H1 (cell line): ENCODE measurements around the gene COX7B2. TPM values are rescaled to one million over a fixed set of nuclear protein-coding genes. Genes with fewer than 3 reads are reported as not detected.

Experiments
- CTCF ChIA-PET: fragments of 300-600 bp; sonication (Branson Sonifier 250); formaldehyde crosslinking; loops from one replicate; lab custom pipeline; 2021; ENCODE audit not compliant: partially characterized antibody; lab: Charles Lee
- POLR2A ChIA-PET: fragments of 300-600 bp; sonication (Branson Sonifier 250); formaldehyde crosslinking; loops from one replicate; lab custom pipeline; 2021; ENCODE audit warnings: inconsistent platforms; ENCODE audit not compliant: partially characterized antibody; lab: Charles Lee
- DNase-seq, 2 experiments: peaks; one replicate each; pipeline versions ENCODE4 v3.0.0 to v3.0.0-alpha.2; 2010 to 2022; ENCODE audit warnings: low spot score in 2 of 2, low read depth in 1 of 2, mixed read lengths in 1 of 2
- FAIRE-seq: peaks from 2 replicates; lab custom pipeline; 2011; peaks lifted over from hg19 to GRCh38; lab: Jason Lieb, UNC
- H2AFZ ChIP-seq: 2 replicates; pipeline ENCODE4 v1.8.1; 2012; ENCODE audit warnings: low read length, inconsistent platforms
- H2AK5ac ChIP-seq: 2 replicates; pipeline ENCODE4 v1.6.1; 2013; ENCODE audit warnings: low read depth, low read length
- H2BK120ac ChIP-seq: replicated peaks from 2 replicates; pipeline ENCODE3; 2013; ENCODE audit warnings: low read depth, low read length, inconsistent platforms
- H2BK12ac ChIP-seq: 2 replicates; pipeline ENCODE4 v1.6.1; 2013; ENCODE audit warnings: low read depth, low read length
- H2BK15ac ChIP-seq: 2 replicates; pipeline ENCODE4 v1.6.1; 2013; ENCODE audit warnings: low read length
- H2BK20ac ChIP-seq: 2 replicates; pipeline ENCODE4 v1.6.1; 2013; ENCODE audit warnings: low read length
- H2BK5ac ChIP-seq: 2 replicates; pipeline ENCODE4 v1.6.1; 2013; ENCODE audit warnings: low read depth, low read length
- H3K14ac ChIP-seq: 2 replicates; pipeline ENCODE4 v1.6.1; 2013; ENCODE audit warnings: inconsistent platforms; ENCODE audit not compliant: insufficient read length
- H3K18ac ChIP-seq: 2 replicates; pipeline ENCODE4 v1.6.1; 2013; ENCODE audit warnings: low read length; ENCODE audit errors: extremely low read depth
- H3K23ac ChIP-seq: 2 replicates; pipeline ENCODE4 v1.6.1; 2013; ENCODE audit warnings: inconsistent platforms; ENCODE audit not compliant: insufficient read length
- H3K23me2 ChIP-seq: 2 replicates; pipeline ENCODE4 v1.6.1; 2013; ENCODE audit warnings: low read depth, low read length
- H3K27ac ChIP-seq: 2 replicates; pipeline ENCODE4 v1.6.1; 2011; ENCODE audit warnings: low read depth, low read length, inconsistent platforms
- H3K27me3 ChIP-seq, 4 experiments: replicated peaks in 1 of 4; 1 replicate in 1 of 4; 2 replicates in 3 of 4; pipeline versions ENCODE4 v1.6.1 to v1.8.1; 2011 to 2013; ENCODE audit warnings: low read length in 3 of 4, mild to moderate bottlenecking in 3 of 4, inconsistent platforms in 2 of 4, mixed read lengths in 2 of 4, moderate library complexity in 1 of 4; ENCODE audit not compliant: control insufficient read depth in 3 of 4, insufficient read depth in 3 of 4; ENCODE audit errors: extremely low read depth in 1 of 4
- H3K36me3 ChIP-seq, 4 experiments: 2 replicates each; pipeline versions ENCODE4 v1.6.1 to v1.8.1; 2011 to 2013; ENCODE audit warnings: mild to moderate bottlenecking in 4 of 4, low read length in 3 of 4, moderate library complexity in 2 of 4, control low read depth in 1 of 4, inconsistent platforms in 1 of 4; ENCODE audit not compliant: insufficient read depth in 4 of 4, control insufficient read depth in 2 of 4
- H3K4ac ChIP-seq: replicated peaks from 2 replicates; pipeline ENCODE3; 2013; ENCODE audit warnings: low read length, low read depth, mixed read lengths, inconsistent platforms; ENCODE audit not compliant: insufficient read length
- H3K4me1 ChIP-seq, 4 experiments: replicated peaks in 1 of 4; 1 replicate in 1 of 4; 2 replicates in 3 of 4; pipeline versions ENCODE4 v1.6.1 to v1.8.1; 2011 to 2013; ENCODE audit warnings: low read length in 3 of 4, inconsistent platforms in 2 of 4, mixed read lengths in 1 of 4; ENCODE audit not compliant: insufficient read depth in 4 of 4, control insufficient read depth in 3 of 4
- H3K4me2 ChIP-seq, 2 experiments: 2 replicates each; pipeline versions ENCODE4 v1.6.1 to v1.8.1; 2011 to 2013; ENCODE audit warnings: low read depth in 2 of 2, low read length in 2 of 2, control low read depth in 1 of 2, inconsistent platforms in 1 of 2, mild to moderate bottlenecking in 1 of 2; ENCODE audit not compliant: insufficient read depth in 1 of 2
- H3K4me3 ChIP-seq, 4 experiments: fragments of 200-600, 300-600 bp in 1 of 4; sonication (generic), shearing (Covaris generic), sonication (Bioruptor Twin) in 1 of 4; 2 replicates each; pipeline versions ENCODE4 v1.5.1 to v1.8.1; 2011 to 2016; ENCODE audit warnings: low read length in 4 of 4, low read depth in 3 of 4, control low read depth in 2 of 4, inconsistent platforms in 2 of 4, mild to moderate bottlenecking in 2 of 4, mixed read lengths in 1 of 4, moderate library complexity in 1 of 4; ENCODE audit not compliant: insufficient read depth in 2 of 4; ENCODE audit errors: extremely low read depth in 1 of 4
- H3K56ac ChIP-seq: replicated peaks from 2 replicates; pipeline ENCODE3; 2013; ENCODE audit warnings: low read depth, mild to moderate bottlenecking, mixed read lengths, low read length, inconsistent platforms; ENCODE audit not compliant: insufficient read length
- H3K79me1 ChIP-seq: 2 replicates; pipeline ENCODE4 v1.6.1; 2013; ENCODE audit warnings: low read depth, low read length, control low read depth
- H3K79me2 ChIP-seq, 2 experiments: 2 replicates each; pipeline versions ENCODE4 v1.6.1 to v1.8.1; 2012 to 2013; ENCODE audit warnings: low read length in 2 of 2, mild to moderate bottlenecking in 2 of 2, inconsistent platforms in 1 of 2; ENCODE audit not compliant: insufficient read depth in 2 of 2, control insufficient read depth in 1 of 2
- H3K9ac ChIP-seq, 4 experiments: replicated peaks in 1 of 4; 1 replicate in 1 of 4; 2 replicates in 3 of 4; pipeline versions ENCODE4 v1.6.1 to v1.8.1; 2011 to 2013; ENCODE audit warnings: low read depth in 3 of 4, low read length in 3 of 4, control low read depth in 2 of 4, mild to moderate bottlenecking in 2 of 4, moderate library complexity in 2 of 4, inconsistent platforms in 1 of 4; ENCODE audit errors: extremely low read depth in 1 of 4
- H3K9me3 ChIP-seq, 2 experiments: 2 replicates each; pipeline versions ENCODE4 v1.6.1 to v1.8.1; 2012 to 2013; ENCODE audit warnings: mild to moderate bottlenecking in 2 of 2, moderate library complexity in 2 of 2, control low read depth in 1 of 2, inconsistent platforms in 1 of 2, low read depth in 1 of 2, low read length in 1 of 2, mixed read lengths in 1 of 2; ENCODE audit not compliant: insufficient read depth in 2 of 2
- H4K20me1 ChIP-seq, 2 experiments: replicated peaks in 1 of 2; 2 replicates each; pipeline versions ENCODE3 to v1.8.1; 2011 to 2013; ENCODE audit warnings: inconsistent platforms in 2 of 2, low read length in 2 of 2, mild to moderate bottlenecking in 1 of 2; ENCODE audit not compliant: insufficient read depth in 2 of 2, control insufficient read depth in 1 of 2
- H4K5ac ChIP-seq: 2 replicates; pipeline ENCODE4 v1.6.1; 2013; ENCODE audit warnings: low read length, low read depth, mixed read lengths, inconsistent platforms; ENCODE audit not compliant: insufficient read length
- H4K8ac ChIP-seq: 2 replicates; pipeline ENCODE4 v1.8.0; 2013; ENCODE audit warnings: mild to moderate bottlenecking, moderate library complexity, low read length, inconsistent platforms; ENCODE audit not compliant: insufficient read depth; ENCODE audit errors: extremely low read depth
- H4K91ac ChIP-seq: replicated peaks from 2 replicates; pipeline ENCODE3; 2013; ENCODE audit warnings: low read length, mixed read lengths, inconsistent platforms; ENCODE audit not compliant: insufficient read length
- CBX8 ChIP-seq: fragments of 300-800, 300-1000 bp; sonication (generic); IDR thresholded peaks from 2 replicates; pipeline ENCODE4 v1.7.1; 2016; ENCODE audit warnings: low read depth, low read length, borderline replicate concordance
- CREB1 ChIP-seq: IDR thresholded peaks from 2 replicates; pipeline ENCODE4 v1.6.1; 2012; ENCODE audit warnings: inconsistent platforms
- EZH2 ChIP-seq: fragments of 200-600 bp; sonication (generic); IDR thresholded peaks from 2 replicates; pipeline ENCODE4 v1.7.1; 2012; ENCODE audit warnings: low read depth, mild to moderate bottlenecking, moderate library complexity, low read length, inconsistent platforms; ENCODE audit not compliant: severe bottlenecking
- GABPA ChIP-seq: IDR thresholded peaks from 2 replicates; pipeline ENCODE4 v1.6.1; 2011; ENCODE audit warnings: mild to moderate bottlenecking, low read length, moderate library complexity, borderline replicate concordance; ENCODE audit not compliant: insufficient read depth
- JUND ChIP-seq: IDR thresholded peaks from 2 replicates; pipeline ENCODE4 v1.6.1; 2011; ENCODE audit warnings: mild to moderate bottlenecking, improper control_type of control experiment, low read length
- KDM1A ChIP-seq: fragments of 200-600, 300-600 bp; sonication (generic); IDR thresholded peaks from 2 replicates; pipeline ENCODE4 v1.7.1; 2016; ENCODE audit warnings: mild to moderate bottlenecking, low read length, borderline replicate concordance
- POLR2A ChIP-seq, 2 experiments: IDR thresholded peaks; 1 replicate in 1 of 2; 2 replicates in 1 of 2; pipeline ENCODE4 v1.6.1; 2011; ENCODE audit warnings: low read depth in 2 of 2, low read length in 2 of 2, mild to moderate bottlenecking in 2 of 2; ENCODE audit errors: control extremely low read depth in 1 of 2
- POLR2AphosphoS5 ChIP-seq: IDR thresholded peaks from 2 replicates; pipeline ENCODE4 v1.6.1; 2011; ENCODE audit warnings: low read depth, low read length
- SIN3A ChIP-seq, 2 experiments: IDR thresholded peaks in 1 of 2; conservative IDR thresholded peaks in 1 of 2; 2 replicates each; pipeline ENCODE4 v1.6.1; 2011 to 2012; ENCODE audit warnings: low read length in 2 of 2, improper control_type of control experiment in 1 of 2, low read depth in 1 of 2, mild to moderate bottlenecking in 1 of 2
- SRF ChIP-seq: IDR thresholded peaks from 2 replicates; pipeline ENCODE4 v1.6.1; 2011; ENCODE audit warnings: mild to moderate bottlenecking, low read depth, low read length, moderate library complexity
- WGBS, 2 experiments: shearing (Covaris generic) in 1 of 2; methylation state at CpG; one replicate each; pipeline versions ENCODE4 v1.1.6 to v1.1.7; 2013 to 2015; ENCODE audit warnings: low lambda C conversion rate in 2 of 2, mixed read lengths in 2 of 2, inconsistent platforms in 1 of 2, low coverage in 1 of 2, missing lambda C conversion rate in 1 of 2; ENCODE audit not compliant: insufficient replicate concordance in 2 of 2, insufficient coverage in 1 of 2, insufficient read length in 1 of 2; ENCODE audit errors: extremely low coverage in 1 of 2, missing lambda C conversion rate in 1 of 2; 5-methylcytosine and 5-hydroxymethylcytosine counted together
- polyA plus RNA-seq, 7 experiments: library from polyadenylated mRNA; depleted of rRNA in 3 of 7; stranded (reverse) in 5 of 7; unstranded in 2 of 7; fragments of >200 nt in 5 of 7; fragments of 200-250 nt in 2 of 7; gene quantifications; 1 replicate in 5 of 7; 2 replicates in 1 of 7; 4 replicates in 1 of 7; pipeline versions ENCODE4 v1.2.1 to v1.2.3, GENCODE V29; 2011 to 2013; ENCODE audit warnings: missing spikeins in 2 of 7, mixed read lengths in 2 of 7
- total RNA-seq: library from RNA; stranded (reverse); fragmentation: NEBNext Ultra II Directional; extraction: Animal tissue kit (Norgen Biotek cat#: 25700); gene quantifications from 2 replicates; pipeline ENCODE4 v1.2.1, GENCODE V29; 2021
- TF ChIP-seq, protein P1 (sequence below): IDR thresholded peaks from 2 replicates; pipeline ENCODE4 v1.6.1; 2011; ENCODE audit warnings: low read length, improper control_type of control experiment
- TF ChIP-seq, protein P2 (sequence below): IDR thresholded peaks from 2 replicates; pipeline ENCODE4 v1.6.1; 2012; ENCODE audit warnings: low read length, inconsistent platforms

COX7B2 gene
- total and polyA plus RNA-seq, 2 of the 8 experiments (the other 6 are each of a cell fraction or from before 2014, with no cell fraction given), result not detected

DNA sequence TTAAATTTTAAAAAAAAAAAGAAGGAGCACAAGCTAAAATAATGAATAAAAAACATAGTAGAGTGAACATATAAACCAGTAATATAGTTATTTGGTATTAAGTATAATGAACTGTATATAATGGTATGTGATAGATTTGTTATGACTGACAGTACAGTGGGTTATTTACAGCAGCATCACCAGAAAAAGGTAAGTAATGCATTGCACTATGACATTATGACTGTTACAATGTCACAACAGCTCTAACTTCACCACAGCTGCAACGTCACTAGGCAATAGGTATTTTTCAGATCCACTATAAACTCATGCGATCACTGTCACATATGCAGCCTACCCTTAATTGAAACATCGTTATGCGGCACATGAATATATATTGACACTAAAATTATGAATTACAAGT is 72.5 kb downstream of the COX7B2 start:
- no peaks in the 10 kb centered on the region for H3K4me1 ChIP-seq
- POLR2A ChIA-PET, result no interaction called here
- no peak overlapping the region for H4K8ac ChIP-seq
- H3K23ac ChIP-seq, result no peak overlapping the region
- H2BK20ac ChIP-seq, result no peak overlapping the region
- no peaks in the 10 kb centered on the region for H3K23me2 ChIP-seq
- FAIRE-seq, result no peak
- WGBS, 2 experiments, result 98% methylated on average over 4 of the region's 4 CpGs; no CpG with 5 or more reads in 1 of the 2 experiments
- CTCF ChIA-PET, result interaction anchor here (1.1 to 1.2 kb wide), 2 partner anchors 59 to 507 kb away, joined by 3 to 5 read pairs; no protein-coding TSS in a partner anchor
- no peak overlapping the region for H3K4me3 ChIP-seq
- no peaks in the 10 kb centered on the region for H3K79me1 ChIP-seq
- no peak overlapping the region for H3K18ac ChIP-seq
- H2AFZ ChIP-seq, result no peak overlapping the region
- H3K56ac ChIP-seq, result no peak overlapping the region
- no peaks in the 10 kb centered on the region for H3K9me3 ChIP-seq
- no peak overlapping the region for H3K4me2 ChIP-seq
- no peak overlapping the region for H2BK120ac ChIP-seq
- H4K20me1 ChIP-seq, result no peaks in the 10 kb centered on the region
- H3K27me3 ChIP-seq, result no peaks in the 10 kb centered on the region
- H3K36me3 ChIP-seq, result no peaks in the 10 kb centered on the region
- H3K79me2 ChIP-seq, result no peaks in the 10 kb centered on the region
- H2BK15ac ChIP-seq, result no peak overlapping the region
- no peak overlapping the region for H2AK5ac ChIP-seq
- DNase-seq, result no peak
- no peak overlapping the region for H3K27ac ChIP-seq
- no peak overlapping the region for H4K5ac ChIP-seq
- no peak overlapping the region for H3K14ac ChIP-seq
- no peak overlapping the region for H2BK12ac ChIP-seq
- no peak overlapping the region for H3K9ac ChIP-seq
- H2BK5ac ChIP-seq, result no peak overlapping the region
- no peak overlapping the region for H3K4ac ChIP-seq
- H4K91ac ChIP-seq, result no peak overlapping the region
- no peak for TF ChIP-seq JUND
- TF ChIP-seq CBX8, result no peak
- TF ChIP-seq, protein P1, sequence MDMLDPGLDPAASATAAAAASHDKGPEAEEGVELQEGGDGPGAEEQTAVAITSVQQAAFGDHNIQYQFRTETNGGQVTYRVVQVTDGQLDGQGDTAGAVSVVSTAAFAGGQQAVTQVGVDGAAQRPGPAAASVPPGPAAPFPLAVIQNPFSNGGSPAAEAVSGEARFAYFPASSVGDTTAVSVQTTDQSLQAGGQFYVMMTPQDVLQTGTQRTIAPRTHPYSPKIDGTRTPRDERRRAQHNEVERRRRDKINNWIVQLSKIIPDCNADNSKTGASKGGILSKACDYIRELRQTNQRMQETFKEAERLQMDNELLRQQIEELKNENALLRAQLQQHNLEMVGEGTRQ, result no peak
- TF ChIP-seq POLR2AphosphoS5, result no peak
- TF ChIP-seq EZH2, result no peak
- TF ChIP-seq GABPA, result no peak
- no peak for TF ChIP-seq SRF
- no peak for TF ChIP-seq SIN3A (conservative IDR thresholded peaks at IDR 0.05 in 1 of 2, IDR thresholded peaks at IDR 0.05 in 1 of 2; ENCODE audit: low read depth in 1 of 2, low read length in 2 of 2)
- TF ChIP-seq CREB1, result no peak
- TF ChIP-seq KDM1A, result no peak
- TF ChIP-seq, protein P2, sequence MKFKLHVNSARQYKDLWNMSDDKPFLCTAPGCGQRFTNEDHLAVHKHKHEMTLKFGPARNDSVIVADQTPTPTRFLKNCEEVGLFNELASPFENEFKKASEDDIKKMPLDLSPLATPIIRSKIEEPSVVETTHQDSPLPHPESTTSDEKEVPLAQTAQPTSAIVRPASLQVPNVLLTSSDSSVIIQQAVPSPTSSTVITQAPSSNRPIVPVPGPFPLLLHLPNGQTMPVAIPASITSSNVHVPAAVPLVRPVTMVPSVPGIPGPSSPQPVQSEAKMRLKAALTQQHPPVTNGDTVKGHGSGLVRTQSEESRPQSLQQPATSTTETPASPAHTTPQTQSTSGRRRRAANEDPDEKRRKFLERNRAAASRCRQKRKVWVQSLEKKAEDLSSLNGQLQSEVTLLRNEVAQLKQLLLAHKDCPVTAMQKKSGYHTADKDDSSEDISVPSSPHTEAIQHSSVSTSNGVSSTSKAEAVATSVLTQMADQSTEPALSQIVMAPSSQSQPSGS, result no peak
- no peak for TF ChIP-seq POLR2A (IDR thresholded peaks at IDR 0.05; ENCODE audit: control extremely low read depth in 1 of 2, low read depth in 2 of 2, low read length in 2 of 2)
